ENCODE results near the gene C11orf52.

C11orf52 gene

GRCh38 chr11:111906680-111907079 is 12.0 kb upstream of the C11orf52 start:
- TF ChIP-seq CTCF (IDR thresholded peaks at IDR 0.05; ENCODE audit: low read length, missing control alignments): no peak
- DNase-seq (ENCODE audit: low read depth): no peak
- H3K4me3 ChIP-seq (replicated peaks; ENCODE audit: low read depth, low read length): no peak overlapping the region

GRCh38 chr11:111908639-111909305 is 9.9 kb upstream of the C11orf52 start:
- no peak overlapping the region for H3K4me3 ChIP-seq (replicated peaks; ENCODE audit: low read depth, low read length)
- no peak for DNase-seq (ENCODE audit: low read depth)
- TF ChIP-seq CTCF (IDR thresholded peaks at IDR 0.05; ENCODE audit: low read length, missing control alignments): no peak

- DNase-seq (ENCODE audit: low read depth): no peak
- no peak for TF ChIP-seq CTCF (IDR thresholded peaks at IDR 0.05; ENCODE audit: low read length, missing control alignments)
- H3K4me3 ChIP-seq (replicated peaks; ENCODE audit: low read depth, low read length): no peak overlapping the region
Observed at GRCh38 chr11:111909378-111909777, 9.3 kb upstream of the C11orf52 start.

GRCh38 chr11:111910676-111911562 is 7.8 kb upstream of the C11orf52 start:
- no peak for DNase-seq (ENCODE audit: low read depth)
- H3K4me3 ChIP-seq (replicated peaks; ENCODE audit: low read depth, low read length): no peak overlapping the region

GRCh38 chr11:111911563-111912401 is 6.9 kb upstream of the C11orf52 start, which contains the start of gene CRYAB:
Gene CRYAB, minus strand, starts transcription at chr11:111911770. Its CDS starts 46 bp downstream, at chr11:111911724.
- no peak for TF ChIP-seq CTCF (IDR thresholded peaks at IDR 0.05; ENCODE audit: low read length, missing control alignments)
- DNase-seq (ENCODE audit: low read depth): peak; percentile 83
- peak within 1 kb of the TSS; percentile 21 for H3K4me3 ChIP-seq (replicated peaks; ENCODE audit: low read depth, low read length)

More at GRCh38 chr11:111910676-111911562, 7.8 kb upstream of the C11orf52 start:
- TF ChIP-seq CTCF (IDR thresholded peaks at IDR 0.05; ENCODE audit: low read length, missing control alignments): no peak

- peak within 1 kb of the TSS; percentile 21 for H3K4me3 ChIP-seq (replicated peaks; ENCODE audit: low read depth, low read length)
- TF ChIP-seq CTCF (IDR thresholded peaks at IDR 0.05; ENCODE audit: low read length, missing control alignments): no peak
- no peak for DNase-seq (ENCODE audit: low read depth)
Observed at GRCh38 chr11:111912535-111912934, 6.2 kb upstream of the C11orf52 start, which contains the start of gene HSPB2. Gene HSPB2, plus strand, starts transcription at chr11:111912734. Its CDS starts 96 bp downstream, at chr11:111912830.

Data from fibroblast of pulmonary artery (primary cell).